NCI-H345 treated with DMSO at 0.1 percent for 48 hours (cell line): ENCODE results near the gene AGAP1.
"Not testable (repeated sequence)": the region's sequence is repeated elsewhere in the genome, so short reads cannot be mapped to it uniquely, and the experiment has no call there.

Experiments used
- DNase-seq: peaks from one replicate; lab custom pipeline; 2025; ENCODE audit not compliant: unreplicated experiment; lab: John Stamatoyannopoulos, UW

AGAP1 gene

GRCh38 chr2:235928751-235929370 lies 435.0 kb downstream of the AGAP1 start:
- no peak for DNase-seq

GRCh38 chr2:235930701-235931100 lies 436.9 kb downstream of the AGAP1 start:
- DNase-seq: no peak

GRCh38 chr2:235931676-235932075 lies 437.8 kb downstream of the AGAP1 start:
- no peak for DNase-seq

- no peak for DNase-seq
Observed at GRCh38 chr2:235934059-235934773, 440.4 kb downstream of the AGAP1 start.

GRCh38 chr2:235934774-235935484 lies 441.1 kb downstream of the AGAP1 start:
- DNase-seq: no peak

GRCh38 chr2:235935773-235936172 lies 441.9 kb downstream of the AGAP1 start:
- DNase-seq: no peak

GRCh38 chr2:235936493-235936892 lies 442.6 kb downstream of the AGAP1 start:
- DNase-seq: no peak

GRCh38 chr2:235937087-235937486 lies 443.2 kb downstream of the AGAP1 start:
- DNase-seq: no peak

GRCh38 chr2:235937526-235937925 lies 443.7 kb downstream of the AGAP1 start:
- no peak for DNase-seq

GRCh38 chr2:235937936-235938335 lies 444.1 kb downstream of the AGAP1 start:
- no peak for DNase-seq

GRCh38 chr2:235938611-235939010 lies 444.8 kb downstream of the AGAP1 start:
- no peak for DNase-seq

- no peak for DNase-seq
Observed at GRCh38 chr2:235939471-235939870, 445.6 kb downstream of the AGAP1 start.

- no peak for DNase-seq
Observed at GRCh38 chr2:235940330-235940729, 446.5 kb downstream of the AGAP1 start.

GRCh38 chr2:235944591-235944990 lies 450.7 kb downstream of the AGAP1 start:
- DNase-seq: no peak

- DNase-seq: no peak
Observed at GRCh38 chr2:235945608-235946140, 451.8 kb downstream of the AGAP1 start.

GRCh38 chr2:235946590-235946989 lies 452.7 kb downstream of the AGAP1 start:
- DNase-seq: no peak

GRCh38 chr2:235947055-235947454 lies 453.2 kb downstream of the AGAP1 start:
- not testable (repeated sequence) for DNase-seq

GRCh38 chr2:235949567-235950472 lies 456.0 kb downstream of the AGAP1 start:
- DNase-seq: no peak

GRCh38 chr2:235950473-235950809 lies 456.6 kb downstream of the AGAP1 start:
- no peak for DNase-seq

- DNase-seq: no peak
Observed at GRCh38 chr2:235951493-235951892, 457.6 kb downstream of the AGAP1 start.

- DNase-seq: no peak
Observed at GRCh38 chr2:235951982-235952381, 458.1 kb downstream of the AGAP1 start.
